Right lobe of liver (tissue), 4 donors: ENCODE results near the gene ITGA11.

ENCODE experiments used
- POLR2A ChIP-seq: fragments of 450-650 bp; IDR thresholded peaks from one replicate; pipeline ENCODE4 v1.6.1; 2017; ENCODE audit warnings: antibody characterized with exemption, mild to moderate bottlenecking
- TF ChIP-seq, protein P1 (sequence below), 4 donors: fragments of 200-600 bp in 3 of 4; fragments of 450-650 bp in 1 of 4; IDR thresholded peaks; one replicate each; pipeline versions ENCODE4 v1.5.1 to v1.8.0; 2016 to 2022; ENCODE audit warnings: antibody characterized with exemption in 4 of 4, mild to moderate bottlenecking in 2 of 4
- donor health status: DM: no; HTN: no; CAD: no.
- donor health status: DM: no; HTN: no; CAD: no.
- donor health status: DM: no; HTN: yes; CAD: no.

GRCh38 chr15:68379058-68379758, 52.8 kb downstream of the ITGA11 start:
- TF ChIP-seq, protein P1, sequence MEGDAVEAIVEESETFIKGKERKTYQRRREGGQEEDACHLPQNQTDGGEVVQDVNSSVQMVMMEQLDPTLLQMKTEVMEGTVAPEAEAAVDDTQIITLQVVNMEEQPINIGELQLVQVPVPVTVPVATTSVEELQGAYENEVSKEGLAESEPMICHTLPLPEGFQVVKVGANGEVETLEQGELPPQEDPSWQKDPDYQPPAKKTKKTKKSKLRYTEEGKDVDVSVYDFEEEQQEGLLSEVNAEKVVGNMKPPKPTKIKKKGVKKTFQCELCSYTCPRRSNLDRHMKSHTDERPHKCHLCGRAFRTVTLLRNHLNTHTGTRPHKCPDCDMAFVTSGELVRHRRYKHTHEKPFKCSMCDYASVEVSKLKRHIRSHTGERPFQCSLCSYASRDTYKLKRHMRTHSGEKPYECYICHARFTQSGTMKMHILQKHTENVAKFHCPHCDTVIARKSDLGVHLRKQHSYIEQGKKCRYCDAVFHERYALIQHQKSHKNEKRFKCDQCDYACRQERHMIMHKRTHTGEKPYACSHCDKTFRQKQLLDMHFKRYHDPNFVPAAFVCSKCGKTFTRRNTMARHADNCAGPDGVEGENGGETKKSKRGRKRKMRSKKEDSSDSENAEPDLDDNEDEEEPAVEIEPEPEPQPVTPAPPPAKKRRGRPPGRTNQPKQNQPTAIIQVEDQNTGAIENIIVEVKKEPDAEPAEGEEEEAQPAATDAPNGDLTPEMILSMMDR (IDR thresholded peaks at IDR 0.05), result no peak
- no peak for TF ChIP-seq POLR2A
